Activated naive CD8-positive, alpha-beta T cell treated with anti-CD3 and anti-CD28 coated beads, Interleukin-2, amount 10 ng/mL, durations not matched to agents 7 days and 5 days (primary cell): Measurements from ENCODE around the gene KRTAP26-1. TPM values are rescaled to one million over a fixed set of nuclear protein-coding genes. Genes with fewer than 3 reads are reported as not detected.

Source experiments
- ATAC-seq: fragments of 150-1000 bp; cut with Tn5 transposase; one replicate; pipeline ENCODE4 v1.10.0; 2021; ENCODE audit warnings: low read depth, moderate library complexity
- POLR2A ChIA-PET: fragments of 350-600 bp; sonication (Branson Sonifier 250); formaldehyde crosslinking; loops from one replicate; lab custom pipeline; 2021; ENCODE audit warnings: antibody characterized with exemption; lab: Charles Lee
- DNase-seq: peaks from one replicate; pipeline ENCODE4 v3.0.0; 2021
- H3K27ac Mint-ChIP-seq: one replicate; pipeline ENCODE4 v1.8.0; 2022; ENCODE audit warnings: mild to moderate bottlenecking, mixed read lengths
- H3K27me3 Mint-ChIP-seq: one replicate; pipeline ENCODE4 v1.8.0; 2022; ENCODE audit warnings: mild to moderate bottlenecking, moderate library complexity, mixed read lengths
- H3K36me3 Mint-ChIP-seq: one replicate; pipeline ENCODE4 v1.8.0; 2021; ENCODE audit warnings: mild to moderate bottlenecking, mixed read lengths
- H3K4me1 Mint-ChIP-seq: one replicate; pipeline ENCODE4 v1.8.0; 2021; ENCODE audit warnings: mixed read lengths
- H3K4me3 Mint-ChIP-seq: one replicate; pipeline ENCODE4 v1.8.0; 2022; ENCODE audit warnings: mild to moderate bottlenecking, moderate library complexity, mixed read lengths
- H3K9me3 Mint-ChIP-seq: one replicate; pipeline ENCODE4 v1.8.0; 2021; ENCODE audit warnings: mixed read lengths
- total RNA-seq, 2 experiments: library from RNA; stranded (reverse); gene quantifications; one replicate each; pipeline ENCODE4 v1.2.3, GENCODE V29; 2021

KRTAP26-1 gene, protein sequence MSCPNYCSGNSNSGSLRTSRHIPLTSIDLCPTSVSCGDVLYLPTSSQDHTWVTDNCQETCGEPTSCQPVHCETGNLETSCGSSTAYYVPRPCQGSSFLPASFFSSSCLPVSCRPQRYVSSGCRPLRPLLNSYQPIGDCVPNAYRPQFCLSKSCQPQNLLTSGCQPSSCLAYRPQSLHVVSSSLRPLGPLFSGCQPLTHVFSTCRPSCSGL
- total RNA-seq: not detected

DNA sequence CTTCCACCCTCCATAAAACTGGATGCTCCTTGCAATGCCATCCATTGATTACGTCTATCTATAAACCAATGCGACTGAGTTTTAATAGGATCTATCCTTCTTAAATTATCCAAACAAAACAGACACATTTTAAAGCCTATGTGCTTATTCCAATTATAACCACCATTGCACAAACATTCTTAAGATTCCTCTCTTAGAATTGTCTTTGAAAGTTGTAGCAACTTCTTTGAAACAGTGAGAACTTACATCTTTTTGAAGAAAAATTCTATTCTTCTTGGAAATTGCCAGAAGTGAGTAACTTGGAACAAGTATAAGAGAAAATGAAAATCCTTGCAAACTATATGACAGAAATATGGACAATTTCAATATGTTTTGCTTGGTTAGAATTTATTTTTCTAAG lies at the start of gene KRTAP26-1:
TSS of gene KRTAP26-1 (minus strand) at position 101 of the 400 bp plus-strand sequence. CDS start 280 bp downstream, outside the sequence.
- Mint-ChIP-seq H3K4me3 (no peak within 1 kb of the TSS), H3K9me3 (no peaks in the 10 kb centered on the region), H3K36me3 (no peaks in the 10 kb centered on the region), H3K27ac (no peak within 1 kb of the TSS), H3K4me1 (no peaks in the 10 kb centered on the region), H3K27me3 (no peaks in the 10 kb centered on the region)
- no peak for ATAC-seq
- POLR2A ChIA-PET: no interaction called here
- no peak for DNase-seq

- Mint-ChIP-seq H3K27ac (no peak overlapping the region), H3K36me3 (no peaks in the 10 kb centered on the region), H3K9me3 (no peaks in the 10 kb centered on the region), H3K4me1 (no peaks in the 10 kb centered on the region), H3K27me3 (no peaks in the 10 kb centered on the region), H3K4me3 (no peak overlapping the region)
- ATAC-seq (no peak), DNase-seq (no peak)
- POLR2A ChIA-PET: no interaction called here
Observed at GRCh38 chr21:30355906-30356305, 35.8 kb upstream of the KRTAP26-1 start.

GRCh38 chr21:30354308-30355005 lies 34.3 kb upstream of the KRTAP26-1 start:
- Mint-ChIP-seq H3K4me1 (no peaks in the 10 kb centered on the region), H3K4me3 (no peak overlapping the region), H3K27me3 (no peaks in the 10 kb centered on the region), H3K9me3 (no peaks in the 10 kb centered on the region), H3K27ac (no peak overlapping the region), H3K36me3 (no peaks in the 10 kb centered on the region)
- POLR2A ChIA-PET: no interaction called here
- ATAC-seq (no peak), DNase-seq (no peak)

- POLR2A ChIA-PET: no interaction called here
- Mint-ChIP-seq H3K27me3 (peaks cover 1% of the 10 kb centered on the region), H3K36me3 (no peaks in the 10 kb centered on the region), H3K4me1 (no peaks in the 10 kb centered on the region), H3K4me3 (no peak overlapping the region), H3K9me3 (no peaks in the 10 kb centered on the region), H3K27ac (no peak overlapping the region)
- DNase-seq (no peak), ATAC-seq (no peak)
Observed at GRCh38 chr21:30351534-30351933, 31.4 kb upstream of the KRTAP26-1 start.

DNA sequence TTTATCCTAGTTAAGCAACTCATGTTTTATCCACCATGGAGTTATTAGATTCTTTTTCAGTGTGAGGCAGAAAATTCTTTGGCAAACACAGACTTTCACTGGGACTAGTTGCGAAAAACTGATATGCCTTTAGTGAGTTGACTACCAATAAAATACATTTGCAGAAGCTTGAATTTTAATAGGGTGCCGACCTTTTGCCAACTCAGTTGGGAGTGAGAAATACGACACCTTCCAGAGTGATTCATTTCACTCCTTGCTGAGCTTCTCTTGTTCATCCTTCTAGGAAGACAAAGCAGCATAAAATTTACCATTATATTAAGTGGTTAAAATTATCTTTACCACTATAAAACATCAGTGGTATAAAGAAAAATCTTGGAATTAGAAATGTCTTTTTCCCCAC lies 29.5 kb upstream of the KRTAP26-1 start:
- DNase-seq: no peak
- peaks cover 1% of the 10 kb centered on the region for H3K27me3 Mint-ChIP-seq
- ATAC-seq: no peak
- H3K4me3 Mint-ChIP-seq: no peak overlapping the region
- no peaks in the 10 kb centered on the region for H3K4me1 Mint-ChIP-seq
- POLR2A ChIA-PET: no interaction called here
- H3K36me3 Mint-ChIP-seq: no peaks in the 10 kb centered on the region
- H3K27ac Mint-ChIP-seq: no peak overlapping the region
- H3K9me3 Mint-ChIP-seq: no peaks in the 10 kb centered on the region

DNA sequence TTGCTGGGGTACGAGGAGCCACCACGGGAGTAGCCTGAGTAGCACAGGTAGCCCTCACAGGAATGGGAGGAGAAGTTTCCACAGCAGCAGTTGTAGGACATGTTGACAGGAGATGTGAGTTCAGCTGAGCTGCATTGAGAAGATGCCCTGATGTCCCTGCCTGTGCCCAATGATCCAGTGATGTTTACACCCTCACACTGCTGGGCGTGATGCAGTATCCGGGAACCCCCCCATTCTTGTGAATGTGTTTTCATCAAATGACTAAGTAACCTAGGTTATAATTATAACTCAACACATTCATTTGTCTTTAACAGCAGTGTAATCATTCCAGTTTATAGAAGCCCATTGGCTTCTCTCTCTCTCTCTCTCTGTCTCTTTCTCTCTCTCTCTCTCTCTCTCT lies 28.4 kb upstream of the KRTAP26-1 start, which contains the start of gene KRTAP23-1:
TSS of gene KRTAP23-1 (minus strand) at position 101 of the 400 bp plus-strand sequence. CDS start at position 101, 0 bp downstream.
- no peak within 1 kb of the TSS for H3K27ac Mint-ChIP-seq
- no peak for ATAC-seq

GRCh38 chr21:30345014-30345413 lies 24.9 kb upstream of the KRTAP26-1 start:
- Mint-ChIP-seq H3K4me1 (no peaks in the 10 kb centered on the region), H3K27ac (no peak overlapping the region), H3K27me3 (peaks cover 1% of the 10 kb centered on the region), H3K36me3 (no peaks in the 10 kb centered on the region), H3K4me3 (no peak overlapping the region), H3K9me3 (no peaks in the 10 kb centered on the region)
- POLR2A ChIA-PET: no interaction called here
- DNase-seq (no peak), ATAC-seq (no peak)

More for the DNA sequence above, 28.4 kb upstream of the KRTAP26-1 start, which contains the start of gene KRTAP23-1:
- Mint-ChIP-seq H3K36me3 (no peaks in the 10 kb centered on the region), H3K9me3 (no peaks in the 10 kb centered on the region), H3K4me3 (no peak within 1 kb of the TSS), H3K27me3 (peaks cover 1% of the 10 kb centered on the region), H3K4me1 (no peaks in the 10 kb centered on the region)
- POLR2A ChIA-PET: no interaction called here
- no peak for DNase-seq

DNA sequence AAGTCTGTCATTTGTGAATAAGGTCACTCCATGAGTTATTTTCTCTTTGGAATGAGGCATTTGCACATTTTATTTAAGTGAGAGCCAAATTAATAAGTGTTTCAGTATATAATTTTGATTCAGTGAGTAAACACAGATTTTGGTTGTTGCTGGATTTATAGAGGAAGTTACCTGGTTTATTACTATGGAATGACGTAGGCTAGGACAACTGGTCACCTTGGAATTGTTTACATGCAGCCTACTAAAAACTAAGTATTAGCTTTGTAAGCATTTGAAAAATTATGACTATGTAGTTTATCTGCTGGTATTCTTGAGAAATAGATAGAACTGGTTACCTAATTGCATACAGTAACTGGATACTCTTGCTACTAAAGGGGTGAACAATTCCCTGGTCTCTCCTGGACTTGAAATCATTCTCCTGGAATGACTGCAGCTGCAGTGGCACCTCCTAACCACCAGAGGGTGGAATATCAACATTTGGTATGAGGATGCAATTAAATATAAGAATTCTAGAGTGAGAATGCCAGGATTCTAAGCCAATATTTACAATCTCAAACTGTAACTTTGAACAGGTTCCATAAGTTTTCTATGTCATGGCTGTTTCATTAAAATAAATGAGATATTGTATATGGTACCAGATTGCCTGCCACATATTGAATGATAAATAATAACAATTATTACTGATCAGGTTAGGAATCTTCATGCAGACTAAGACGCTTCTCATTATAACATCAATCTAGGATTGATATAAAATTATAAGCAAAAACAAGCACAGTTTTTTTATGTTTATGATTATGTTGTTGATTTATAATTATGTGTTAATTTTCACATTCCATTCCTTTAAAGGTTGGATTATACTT lies 20.8 kb upstream of the KRTAP26-1 start:
- ATAC-seq: no peak
- no peak for DNase-seq
- H3K27me3 Mint-ChIP-seq: no peaks in the 10 kb centered on the region
- no peak overlapping the region for H3K27ac Mint-ChIP-seq
- H3K4me1 Mint-ChIP-seq: no peaks in the 10 kb centered on the region
- no peaks in the 10 kb centered on the region for H3K36me3 Mint-ChIP-seq
- no peak overlapping the region for H3K4me3 Mint-ChIP-seq
- POLR2A ChIA-PET: no interaction called here
- no peaks in the 10 kb centered on the region for H3K9me3 Mint-ChIP-seq

- ATAC-seq: no peak
- H3K4me3 Mint-ChIP-seq: no peak overlapping the region
- POLR2A ChIA-PET: no interaction called here
- no peaks in the 10 kb centered on the region for H3K36me3 Mint-ChIP-seq
- H3K27ac Mint-ChIP-seq: no peak overlapping the region
- no peaks in the 10 kb centered on the region for H3K4me1 Mint-ChIP-seq
- no peaks in the 10 kb centered on the region for H3K9me3 Mint-ChIP-seq
- DNase-seq: no peak
- H3K27me3 Mint-ChIP-seq: no peaks in the 10 kb centered on the region
Observed at GRCh38 chr21:30338717-30339116, 18.6 kb upstream of the KRTAP26-1 start.

GRCh38 chr21:30337772-30338171 lies 17.7 kb upstream of the KRTAP26-1 start:
- no peaks in the 10 kb centered on the region for H3K4me1 Mint-ChIP-seq
- no peaks in the 10 kb centered on the region for H3K9me3 Mint-ChIP-seq
- DNase-seq (no peak), ATAC-seq (no peak)
- no peaks in the 10 kb centered on the region for H3K36me3 Mint-ChIP-seq
- no peaks in the 10 kb centered on the region for H3K27me3 Mint-ChIP-seq
- H3K4me3 Mint-ChIP-seq: no peak overlapping the region
- POLR2A ChIA-PET: no interaction called here
- no peak overlapping the region for H3K27ac Mint-ChIP-seq

GRCh38 chr21:30337276-30337744 lies 17.2 kb upstream of the KRTAP26-1 start, which contains the start of gene KRTAP27-1:
TSS of gene KRTAP27-1 (minus strand) at chr21:30337694. CDS start at chr21:30337668, 26 bp downstream.
- Mint-ChIP-seq H3K9me3 (no peaks in the 10 kb centered on the region), H3K4me1 (no peaks in the 10 kb centered on the region), H3K36me3 (no peaks in the 10 kb centered on the region), H3K27me3 (no peaks in the 10 kb centered on the region), H3K27ac (no peak within 1 kb of the TSS), H3K4me3 (no peak within 1 kb of the TSS)
- DNase-seq (no peak), ATAC-seq (no peak)
- POLR2A ChIA-PET: no interaction called here

GRCh38 chr21:30336596-30336995 lies 16.5 kb upstream of the KRTAP26-1 start:
- no peaks in the 10 kb centered on the region for H3K36me3 Mint-ChIP-seq
- POLR2A ChIA-PET: no interaction called here
- no peak for ATAC-seq
- no peak for DNase-seq
- H3K27ac Mint-ChIP-seq: no peak overlapping the region
- H3K4me1 Mint-ChIP-seq: no peaks in the 10 kb centered on the region
- no peaks in the 10 kb centered on the region for H3K27me3 Mint-ChIP-seq
- no peaks in the 10 kb centered on the region for H3K9me3 Mint-ChIP-seq
- H3K4me3 Mint-ChIP-seq: no peak overlapping the region

GRCh38 chr21:30333736-30334135 lies 13.6 kb upstream of the KRTAP26-1 start:
- Mint-ChIP-seq H3K9me3 (no peaks in the 10 kb centered on the region), H3K4me1 (no peaks in the 10 kb centered on the region), H3K4me3 (no peak overlapping the region), H3K27ac (no peak overlapping the region), H3K27me3 (no peaks in the 10 kb centered on the region), H3K36me3 (no peaks in the 10 kb centered on the region)
- no peak for DNase-seq
- ATAC-seq: no peak
- POLR2A ChIA-PET: no interaction called here
